Suprapubic skin (tissue), 4 donors: ENCODE data around the gene PCBP3. TPM values are rescaled to one million over a fixed set of nuclear protein-coding genes. Genes with fewer than 3 reads are reported as not detected.
A peak's percentile ranks its signal among the peaks of the same experiment; 100 is the strongest.

Experiments used
- DNase-seq, 2 donors: peaks; one replicate each; pipeline ENCODE4 v3.0.0-alpha.2; 2019; ENCODE audit warnings: low spot score in 2 of 2
- H3K27ac ChIP-seq: fragments of 200-600 bp; sonication (generic); one replicate; pipeline ENCODE4 v1.5.1; 2019
- H3K27me3 ChIP-seq: fragments of 200-600 bp; sonication (generic); one replicate; pipeline ENCODE4 v1.5.1; 2019
- H3K36me3 ChIP-seq: fragments of 200-600 bp; sonication (generic); one replicate; pipeline ENCODE4 v1.5.1; 2019
- H3K4me1 ChIP-seq: fragments of 200-600 bp; sonication (generic); one replicate; pipeline ENCODE4 v1.5.1; 2019
- H3K4me3 ChIP-seq: fragments of 200-600 bp; sonication (generic); one replicate; pipeline ENCODE4 v1.5.1; 2019; ENCODE audit warnings: mild to moderate bottlenecking
- H3K9me3 ChIP-seq: fragments of 200-600 bp; sonication (generic); one replicate; pipeline ENCODE4 v1.5.1; 2019
- CTCF ChIP-seq, 2 donors: fragments of 200-600 bp in 1 of 2; fragments of 450-650 bp in 1 of 2; sonication (generic) in 1 of 2; IDR thresholded peaks; one replicate each; pipeline ENCODE4 v1.5.1; 2016 to 2019; ENCODE audit warnings: antibody characterized with exemption in 2 of 2, mild to moderate bottlenecking in 1 of 2, moderate library complexity in 1 of 2
- EP300 ChIP-seq: sonication (generic); formaldehyde crosslinking; IDR thresholded peaks from one replicate; pipeline ENCODE4 v1.6.1; 2017; ENCODE audit warnings: antibody characterized with exemption
- POLR2A ChIP-seq, 2 donors: fragments of 450-650 bp; IDR thresholded peaks; one replicate each; pipeline ENCODE4 v1.6.1; 2017; ENCODE audit warnings: antibody characterized with exemption in 2 of 2, mild to moderate bottlenecking in 2 of 2, moderate library complexity in 2 of 2
- POLR2AphosphoS5 ChIP-seq, 3 donors: sonication (generic); formaldehyde crosslinking; IDR thresholded peaks; one replicate each; pipeline ENCODE4 v1.6.1; 2017; ENCODE audit warnings: antibody characterized with exemption in 3 of 3
- WGBS: methylation state at CpG from one replicate; pipeline ENCODE4 v1.1.5; 2018; 5-methylcytosine and 5-hydroxymethylcytosine counted together
- total RNA-seq, 4 donors: library from RNA; depleted of rRNA; stranded (reverse); fragments of >200 nt; gene quantifications; one replicate each; pipeline ENCODE4 v1.1.0, GENCODE V29; 2016

PCBP3 gene
- total RNA-seq, 4 donors from 2014 or later: 0.97 to 7.3 (median 2.7) TPM

- no peak for DNase-seq
- TF ChIP-seq EP300: no peak
- no peak for TF ChIP-seq POLR2A (IDR thresholded peaks at IDR 0.05)
- no peak for TF ChIP-seq CTCF (IDR thresholded peaks at IDR 0.05)
- TF ChIP-seq POLR2AphosphoS5 (IDR thresholded peaks at IDR 0.05): no peak
- WGBS: 94% methylated on average over 16 of the region's 26 CpGs
- Histone ChIP-seq H3K27me3 (peaks cover 5% of the 10 kb centered on the region), H3K4me1 (no peaks in the 10 kb centered on the region), H3K4me3 (no peak overlapping the region), H3K9me3 (no peaks in the 10 kb centered on the region), H3K27ac (no peak overlapping the region), H3K36me3 (no peaks in the 10 kb centered on the region)
These were observed 217.1 kb downstream of the PCBP3 start for GRCh38 chr21:45860493-45861155.

- TF ChIP-seq EP300 (no peak), CTCF (IDR thresholded peaks at IDR 0.05) (no peak), POLR2A (IDR thresholded peaks at IDR 0.05) (no peak), POLR2AphosphoS5 (IDR thresholded peaks at IDR 0.05) (no peak)
- Histone ChIP-seq H3K4me1 (no peaks in the 10 kb centered on the region), H3K9me3 (no peaks in the 10 kb centered on the region), H3K27ac (no peak overlapping the region), H3K36me3 (no peaks in the 10 kb centered on the region), H3K4me3 (no peak overlapping the region), H3K27me3 (peaks cover 8% of the 10 kb centered on the region)
- WGBS: 80% methylated on average over 13 of the region's 14 CpGs
- DNase-seq: peak in 1 of 2 donors; percentile 38
These were observed 217.8 kb downstream of the PCBP3 start for GRCh38 chr21:45861156-45861870.

GRCh38 chr21:45862543-45863207, 219.2 kb downstream of the PCBP3 start:
- H3K4me1 ChIP-seq: no peaks in the 10 kb centered on the region
- H3K9me3 ChIP-seq: no peaks in the 10 kb centered on the region
- H3K36me3 ChIP-seq: no peaks in the 10 kb centered on the region
- H3K4me3 ChIP-seq: no peak overlapping the region
- H3K27ac ChIP-seq: no peak overlapping the region
- no peak for DNase-seq
- TF ChIP-seq POLR2A (IDR thresholded peaks at IDR 0.05) (no peak), EP300 (no peak), POLR2AphosphoS5 (IDR thresholded peaks at IDR 0.05) (no peak), CTCF (IDR thresholded peaks at IDR 0.05) (no peak)
- H3K27me3 ChIP-seq: peaks cover 14% of the 10 kb centered on the region
- WGBS: 88% methylated on average over 9 of the region's 9 CpGs

- Histone ChIP-seq H3K36me3 (no peaks in the 10 kb centered on the region), H3K27me3 (peaks cover 14% of the 10 kb centered on the region), H3K9me3 (no peaks in the 10 kb centered on the region), H3K27ac (no peak overlapping the region), H3K4me1 (no peaks in the 10 kb centered on the region), H3K4me3 (no peak overlapping the region)
- no peak for TF ChIP-seq EP300
- no peak for TF ChIP-seq CTCF (IDR thresholded peaks at IDR 0.05)
- TF ChIP-seq POLR2A (IDR thresholded peaks at IDR 0.05): no peak
- TF ChIP-seq POLR2AphosphoS5 (IDR thresholded peaks at IDR 0.05): no peak
- no peak for DNase-seq
- WGBS: 91% methylated on average over 17 of the region's 18 CpGs
These were observed 219.7 kb downstream of the PCBP3 start for GRCh38 chr21:45863267-45863666.

GRCh38 chr21:45863751-45864150, 220.2 kb downstream of the PCBP3 start:
- Histone ChIP-seq H3K4me1 (no peaks in the 10 kb centered on the region), H3K27ac (no peak overlapping the region), H3K27me3 (peaks cover 14% of the 10 kb centered on the region), H3K36me3 (no peaks in the 10 kb centered on the region), H3K4me3 (no peak overlapping the region), H3K9me3 (no peaks in the 10 kb centered on the region)
- 96% methylated on average over 19 of the region's 19 CpGs for WGBS
- no peak for DNase-seq
- TF ChIP-seq CTCF (IDR thresholded peaks at IDR 0.05): no peak
- TF ChIP-seq POLR2A (IDR thresholded peaks at IDR 0.05): no peak
- no peak for TF ChIP-seq POLR2AphosphoS5 (IDR thresholded peaks at IDR 0.05)
- TF ChIP-seq EP300: no peak
